NCI-H524 (cell line): ENCODE data around the gene HTATIP2.
A peak's percentile ranks its signal among the peaks of the same experiment; 100 is the strongest.
"Not testable (repeated sequence)": the region's sequence is repeated elsewhere in the genome, so short reads cannot be mapped to it uniquely, and the experiment has no call there.

Experiments used
- DNase-seq, 2 experiments: peaks; one replicate each; lab custom pipeline; 2025; lab: John Stamatoyannopoulos, UW

Gene HTATIP2

GRCh38 chr11:20363500-20364340 is at the start of gene HTATIP2:
TSS of gene HTATIP2 (plus strand) at chr11:20363714. CDS start at chr11:20364238, 524 bp downstream.
- DNase-seq: peak; percentile 7 to 34

- no peak for DNase-seq
Measured at GRCh38 chr11:20315800-20316199, 47.7 kb upstream of the HTATIP2 start.

GRCh38 chr11:20321177-20321576 is 42.3 kb upstream of the HTATIP2 start:
- DNase-seq: no peak

GRCh38 chr11:20327377-20327935 is 36.1 kb upstream of the HTATIP2 start:
- peak; percentile 74 to 92 for DNase-seq

GRCh38 chr11:20336056-20336455 is 27.5 kb upstream of the HTATIP2 start:
- no peak for DNase-seq

- DNase-seq: peak; percentile 4 to 56
Measured at GRCh38 chr11:20337526-20338154, 25.9 kb upstream of the HTATIP2 start.

- peak; percentile 87 to 95 for DNase-seq
Measured at GRCh38 chr11:20342347-20343141, 21.0 kb upstream of the HTATIP2 start.

- DNase-seq: no peak
Measured at GRCh38 chr11:20351136-20351535, 12.4 kb upstream of the HTATIP2 start.

- DNase-seq: no peak
Measured at GRCh38 chr11:20351751-20352262, 11.7 kb upstream of the HTATIP2 start.

- peak in 1 of 2 experiments; percentile 39 for DNase-seq
Measured at GRCh38 chr11:20353829-20354434, 9.6 kb upstream of the HTATIP2 start.

- DNase-seq: peak; percentile 7 to 54
Measured at GRCh38 chr11:20355221-20356219, 8.0 kb upstream of the HTATIP2 start.

- DNase-seq: no peak
Measured at GRCh38 chr11:20357150-20357549, 6.4 kb upstream of the HTATIP2 start.

GRCh38 chr11:20360650-20361049 is 2.9 kb upstream of the HTATIP2 start:
- DNase-seq: no peak

- no peak for DNase-seq
Measured at GRCh38 chr11:20362481-20362880, 1.0 kb upstream of the HTATIP2 start.

GRCh38 chr11:20363149-20363499 is 390 bp upstream of the HTATIP2 start:
- DNase-seq: no peak

GRCh38 chr11:20364341-20364792 is 853 bp downstream of the HTATIP2 start:
- no peak for DNase-seq

GRCh38 chr11:20365465-20365864 is 2.0 kb downstream of the HTATIP2 start:
- not testable (repeated sequence) for DNase-seq

- no peak for DNase-seq
Measured at GRCh38 chr11:20367313-20367948, 3.9 kb downstream of the HTATIP2 start.

GRCh38 chr11:20368438-20368837 is 4.9 kb downstream of the HTATIP2 start:
- no peak for DNase-seq

GRCh38 chr11:20369826-20370225 is 6.3 kb downstream of the HTATIP2 start:
- DNase-seq: no peak
